Skeletal muscle tissue (tissue), 4 donors: ENCODE data around the gene C8A. TPM values are rescaled to one million over a fixed set of nuclear protein-coding genes. Genes with fewer than 3 reads are reported as not detected.

Source experiments
- H3K27ac ChIP-seq: one replicate; pipeline ENCODE4 v1.7.0; 2013; ENCODE audit warnings: mild to moderate bottlenecking, low read depth, low read length, inconsistent platforms
- H3K27me3 ChIP-seq, 3 donors: one replicate each; pipeline ENCODE4 v1.7.0; 2013; ENCODE audit warnings: low read length in 3 of 3; ENCODE audit not compliant: control insufficient read depth in 3 of 3, insufficient read depth in 3 of 3
- H3K36me3 ChIP-seq, 3 donors: one replicate each; pipeline ENCODE4 v1.7.0; 2013; ENCODE audit warnings: low read length in 3 of 3; ENCODE audit not compliant: control insufficient read depth in 3 of 3, insufficient read depth in 3 of 3
- H3K4me1 ChIP-seq, 3 donors: one replicate each; pipeline ENCODE4 v1.7.0; 2013; ENCODE audit warnings: low read length in 3 of 3, mild to moderate bottlenecking in 3 of 3; ENCODE audit not compliant: control insufficient read depth in 3 of 3, insufficient read depth in 3 of 3
- H3K4me3 ChIP-seq, 3 donors: one replicate each; pipeline ENCODE4 v1.7.0; 2013; ENCODE audit warnings: low read length in 3 of 3
- H3K9ac ChIP-seq, 3 donors: one replicate each; pipeline ENCODE4 v1.7.0; 2013; ENCODE audit warnings: low read length in 3 of 3, mild to moderate bottlenecking in 3 of 3, moderate library complexity in 2 of 3, low read depth in 1 of 3
- H3K9me3 ChIP-seq, 3 donors: one replicate each; pipeline ENCODE4 v1.7.0; 2013; ENCODE audit warnings: low read length in 3 of 3; ENCODE audit not compliant: control insufficient read depth in 3 of 3
- total RNA-seq: library from RNA; depleted of rRNA; stranded (reverse); fragments of >200 nt; gene quantifications from one replicate; pipeline ENCODE4 v1.2.3, GENCODE V29; 2014
- donor health status: Osteomylitis.

C8A gene
- total RNA-seq, 1 donor from 2014 or later, result not detected

DNA sequence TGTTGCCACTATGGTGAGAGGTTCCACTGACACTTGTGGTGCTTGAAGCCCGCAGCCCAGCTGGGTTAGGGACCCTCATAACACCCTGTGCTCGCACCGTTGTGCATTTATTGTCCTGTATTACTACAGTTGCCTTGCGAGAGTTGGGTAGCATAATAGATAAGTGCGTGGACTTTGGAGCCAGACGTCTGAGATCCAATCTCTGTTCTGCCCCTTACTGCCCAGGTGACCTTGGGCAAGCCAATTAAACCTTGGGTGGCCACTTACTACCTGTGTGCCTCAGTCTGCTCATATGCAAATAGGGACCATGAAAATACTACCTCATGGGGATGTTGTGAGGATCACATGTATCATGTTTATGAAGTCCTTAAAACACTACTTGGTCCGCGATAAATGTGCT is 97.9 kb downstream of the C8A start:
- Histone ChIP-seq H3K4me3 (no peak overlapping the region), H3K27me3 (peaks cover 0 to 3% (median 0%) of the 10 kb centered on the region in 3 donors), H3K9ac (no peak overlapping the region), H3K4me1 (no peaks in the 10 kb centered on the region), H3K27ac (no peak overlapping the region), H3K36me3 (no peaks in the 10 kb centered on the region), H3K9me3 (no peaks in the 10 kb centered on the region)

DNA sequence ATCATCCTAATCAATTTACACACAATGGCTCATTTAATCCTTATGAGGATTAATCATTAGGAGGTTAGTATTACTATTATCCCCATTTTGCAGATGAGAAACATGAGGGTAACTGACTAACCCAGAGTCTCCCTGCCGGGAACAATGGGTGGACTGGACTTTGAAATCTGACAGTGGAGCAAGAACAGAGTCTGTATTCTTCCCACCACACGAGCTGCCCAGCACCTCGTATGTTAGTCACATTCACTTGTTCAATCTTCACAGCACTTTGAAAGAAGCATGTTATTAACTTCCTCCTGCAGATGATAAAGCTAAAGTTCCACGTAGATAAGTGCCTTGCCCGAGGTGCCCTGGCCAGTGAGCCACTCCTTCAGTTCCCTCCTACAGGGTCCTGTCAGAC is 98.8 kb downstream of the C8A start:
- Histone ChIP-seq H3K36me3 (no peaks in the 10 kb centered on the region), H3K27me3 (peaks cover 0 to 3% (median 0%) of the 10 kb centered on the region in 3 donors), H3K27ac (no peak overlapping the region), H3K9ac (no peak overlapping the region), H3K9me3 (no peaks in the 10 kb centered on the region), H3K4me1 (no peaks in the 10 kb centered on the region), H3K4me3 (no peak overlapping the region)

DNA sequence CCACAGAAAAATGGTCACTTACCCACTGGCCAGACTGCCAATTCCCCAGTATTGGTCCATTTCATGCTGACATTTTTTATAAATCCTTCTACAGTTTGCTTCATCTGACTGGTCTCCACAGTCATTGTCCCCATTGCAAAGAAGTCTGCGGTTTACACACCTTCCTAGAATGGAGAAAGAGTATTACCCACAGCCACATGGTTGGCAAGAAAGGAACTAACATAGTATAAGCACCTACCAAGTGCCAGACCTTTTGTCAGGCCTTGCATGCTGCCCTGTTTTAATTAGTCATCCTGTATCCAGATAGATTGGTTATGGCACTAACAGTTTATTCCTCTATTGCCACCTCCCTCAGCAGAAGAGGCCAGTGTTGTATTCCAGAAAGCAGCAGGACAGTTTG is 100.1 kb downstream of the C8A start:
- no peaks in the 10 kb centered on the region for H3K36me3 ChIP-seq
- no peak overlapping the region for H3K9ac ChIP-seq
- H3K4me1 ChIP-seq, result no peaks in the 10 kb centered on the region
- peaks cover 0 to 3% (median 0%) of the 10 kb centered on the region in 3 donors for H3K27me3 ChIP-seq
- H3K9me3 ChIP-seq, result no peaks in the 10 kb centered on the region
- H3K4me3 ChIP-seq, result no peak overlapping the region
- H3K27ac ChIP-seq, result no peak overlapping the region

GRCh38 chr1:56957931-56958330 is 103.3 kb downstream of the C8A start:
- Histone ChIP-seq H3K9me3 (no peaks in the 10 kb centered on the region), H3K4me1 (no peaks in the 10 kb centered on the region), H3K36me3 (no peaks in the 10 kb centered on the region), H3K4me3 (no peak overlapping the region), H3K27ac (no peak overlapping the region), H3K27me3 (peaks cover 0 to 3% (median 0%) of the 10 kb centered on the region in 3 donors), H3K9ac (no peak overlapping the region)

DNA sequence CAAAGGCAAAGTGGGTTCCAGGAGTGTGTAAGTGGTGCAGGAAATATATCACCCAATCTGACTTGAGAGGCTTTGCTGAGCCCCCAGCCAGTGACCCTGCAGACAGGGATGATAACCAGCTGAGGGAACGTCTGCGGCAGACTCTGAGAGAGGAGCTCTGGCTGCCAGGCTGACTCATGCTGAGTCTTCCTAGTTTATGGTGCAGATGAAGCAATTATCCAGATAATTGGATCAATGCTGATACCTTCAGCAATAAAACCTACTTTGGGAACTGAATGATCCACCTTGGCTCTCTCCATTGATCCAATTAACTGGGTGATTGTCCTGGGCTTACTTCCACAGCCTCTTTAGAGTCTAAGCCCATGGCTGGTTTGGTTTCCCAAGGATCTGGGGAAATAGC is 103.9 kb downstream of the C8A start:
- Histone ChIP-seq H3K9ac (no peak overlapping the region), H3K4me1 (no peaks in the 10 kb centered on the region), H3K9me3 (no peaks in the 10 kb centered on the region), H3K27ac (no peak overlapping the region), H3K36me3 (no peaks in the 10 kb centered on the region), H3K27me3 (peaks cover 0 to under 1% (median 0%) of the 10 kb centered on the region in 3 donors), H3K4me3 (no peak overlapping the region)

DNA sequence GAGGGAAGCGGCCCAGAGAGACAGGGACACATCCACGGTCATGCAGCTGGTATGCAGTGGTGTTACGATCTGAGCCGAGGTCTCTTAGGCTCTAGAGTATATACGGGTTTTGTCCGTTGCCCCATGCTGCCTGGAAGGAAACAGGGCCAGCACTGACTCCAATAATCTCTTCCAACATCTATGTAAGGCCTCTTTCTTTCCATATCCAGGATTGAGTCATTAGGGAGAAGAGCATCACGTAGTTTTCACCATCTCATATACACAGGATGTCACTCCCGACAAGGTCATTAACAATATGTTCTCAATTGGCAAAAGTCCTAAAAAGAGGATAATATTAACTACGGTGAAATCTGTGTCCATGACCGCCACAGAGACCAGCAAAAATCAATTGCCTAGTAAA is 106.8 kb downstream of the C8A start:
- Histone ChIP-seq H3K36me3 (no peaks in the 10 kb centered on the region), H3K9me3 (no peaks in the 10 kb centered on the region), H3K4me3 (no peak overlapping the region), H3K4me1 (no peaks in the 10 kb centered on the region), H3K27me3 (no peaks in the 10 kb centered on the region), H3K9ac (no peak overlapping the region), H3K27ac (no peak overlapping the region)

DNA sequence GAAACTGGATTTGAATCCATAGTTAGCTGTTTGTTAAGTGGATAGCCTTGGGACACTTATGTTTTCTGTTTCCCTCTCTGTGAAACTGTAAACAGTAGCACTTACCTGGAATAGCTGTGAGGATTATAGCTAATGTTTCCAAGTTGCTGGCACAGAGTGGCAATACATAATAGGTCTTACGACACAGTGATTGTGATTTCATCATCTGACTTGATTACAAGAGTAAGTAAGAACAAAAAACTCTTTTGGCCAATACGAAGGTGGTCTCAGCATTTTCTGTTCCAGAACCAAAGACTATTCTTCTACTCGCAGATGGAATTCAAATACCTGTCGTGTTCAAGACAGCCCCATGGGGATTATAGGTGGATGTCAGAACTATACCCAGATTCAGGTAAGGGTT is 109.1 kb downstream of the C8A start:
- H3K36me3 ChIP-seq, result no peaks in the 10 kb centered on the region

DNA sequence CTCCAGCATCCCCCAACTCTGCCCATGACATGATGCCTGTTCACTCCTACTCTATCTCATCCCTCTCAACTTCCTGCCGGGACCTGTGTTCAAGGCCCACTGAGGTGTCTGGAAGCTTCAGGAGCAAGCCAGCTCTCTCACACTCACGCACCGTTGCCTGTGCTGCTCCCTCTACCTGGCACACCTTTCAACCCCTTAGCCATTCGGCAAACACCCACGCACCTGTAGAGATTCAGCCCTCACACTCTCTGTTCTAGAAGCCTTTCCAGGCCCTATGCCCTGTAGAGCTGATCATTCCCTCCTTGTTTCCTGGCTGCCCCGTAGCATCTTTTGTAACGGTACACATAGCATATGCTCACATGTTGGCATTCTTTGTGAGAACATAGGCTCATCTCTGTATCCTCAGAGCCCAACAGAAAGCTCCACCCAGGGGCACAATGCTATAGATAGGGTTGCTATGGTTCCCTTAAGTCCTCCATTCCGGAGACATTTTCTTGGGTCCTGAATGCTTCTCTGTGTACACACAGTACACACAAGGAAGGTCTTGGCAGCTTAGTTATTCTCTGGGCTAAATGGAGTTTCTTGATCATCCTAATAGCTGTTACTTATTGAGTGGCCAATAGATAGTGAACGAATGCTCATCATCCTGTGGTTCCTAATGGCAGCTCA is 109.9 kb downstream of the C8A start:
- no peaks in the 10 kb centered on the region for H3K27me3 ChIP-seq
- no peaks in the 10 kb centered on the region for H3K36me3 ChIP-seq
- H3K9me3 ChIP-seq, result peaks cover 0 to 5% (median 0%) of the 10 kb centered on the region in 3 donors
- H3K9ac ChIP-seq, result no peak overlapping the region
- H3K4me3 ChIP-seq, result no peak overlapping the region
- no peak overlapping the region for H3K27ac ChIP-seq
- no peaks in the 10 kb centered on the region for H3K4me1 ChIP-seq

More for the DNA sequence above, 109.1 kb downstream of the C8A start:
- H3K4me1 ChIP-seq, result no peaks in the 10 kb centered on the region
- H3K9me3 ChIP-seq, result no peaks in the 10 kb centered on the region
- no peak overlapping the region for H3K4me3 ChIP-seq
- no peak overlapping the region for H3K9ac ChIP-seq
- no peak overlapping the region for H3K27ac ChIP-seq
- H3K27me3 ChIP-seq, result no peaks in the 10 kb centered on the region

DNA sequence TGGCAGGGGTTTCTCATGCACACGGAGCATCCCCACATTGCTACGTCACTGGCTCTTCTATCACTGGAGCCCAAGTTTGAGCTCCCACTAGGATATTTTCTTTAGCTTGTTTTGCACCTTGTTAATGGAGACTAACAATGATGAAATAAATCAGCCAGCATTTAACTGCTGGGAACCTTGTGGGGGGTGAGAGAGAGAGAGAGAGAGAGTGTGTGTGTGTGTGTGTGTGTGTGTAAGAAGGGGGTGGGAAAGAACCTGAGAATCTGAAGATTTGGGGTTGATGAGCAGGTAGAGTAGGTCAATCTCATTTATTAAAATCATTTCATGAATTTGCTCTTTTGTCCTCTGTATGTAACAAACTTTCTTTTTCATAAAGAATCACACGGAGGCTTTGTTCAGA is 110.6 kb downstream of the C8A start:
- H3K36me3 ChIP-seq, result no peaks in the 10 kb centered on the region
- peaks cover 0 to under 1% (median 0%) of the 10 kb centered on the region in 3 donors for H3K27me3 ChIP-seq
- H3K9me3 ChIP-seq, result peaks cover 0 to 5% (median 0%) of the 10 kb centered on the region in 3 donors
- no peak overlapping the region for H3K27ac ChIP-seq
- no peak overlapping the region for H3K9ac ChIP-seq
- H3K4me1 ChIP-seq, result no peaks in the 10 kb centered on the region
- no peak overlapping the region for H3K4me3 ChIP-seq

DNA sequence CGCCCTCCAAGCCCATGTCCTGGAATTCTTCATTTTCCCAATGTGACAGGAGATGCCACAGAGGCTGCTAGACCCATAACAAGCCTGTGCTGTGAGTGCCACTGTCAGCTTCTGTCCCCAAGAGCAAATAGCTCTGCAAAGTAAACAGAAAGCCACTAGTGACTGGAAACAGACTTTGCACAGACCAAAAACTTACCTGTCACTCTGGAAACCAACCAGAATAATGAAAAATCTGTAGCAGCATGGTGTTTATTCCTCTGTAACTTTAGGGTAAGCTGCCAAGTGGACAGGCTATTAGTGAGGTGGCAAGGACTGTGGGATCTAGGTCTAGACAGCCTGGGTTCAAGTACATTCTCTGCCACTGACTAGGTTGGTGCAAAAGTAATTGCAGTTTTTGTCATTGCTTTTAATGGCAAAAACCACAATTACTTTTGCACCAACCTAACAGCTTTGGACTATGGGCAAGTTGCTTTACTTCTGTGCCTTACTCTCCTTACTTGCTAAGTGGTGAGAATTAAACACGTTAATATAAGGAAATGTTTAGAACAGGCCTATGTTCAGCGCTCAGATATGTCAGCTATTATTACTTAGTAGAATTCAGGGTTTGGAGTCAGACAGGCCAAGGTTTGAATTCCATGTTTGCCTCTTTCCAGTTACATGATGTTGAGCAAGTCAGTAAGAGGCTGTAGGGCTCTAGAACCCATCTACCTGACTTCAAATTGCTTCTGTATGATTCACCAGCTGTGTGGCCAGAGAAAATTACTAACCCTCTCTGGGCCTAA is 111.5 kb downstream of the C8A start, which contains the start of gene C8B:
TSS of gene C8B (minus strand) at position 100 of the 782 bp plus-strand sequence. CDS start at position 33, 67 bp downstream.
- no peak within 1 kb of the TSS for H3K27ac ChIP-seq
- H3K36me3 ChIP-seq, result no peaks in the 10 kb centered on the region
- H3K9me3 ChIP-seq, result peaks cover 0 to 5% (median 0%) of the 10 kb centered on the region in 3 donors
- H3K27me3 ChIP-seq, result peaks cover 0 to 5% (median 0%) of the 10 kb centered on the region in 3 donors
- H3K9ac ChIP-seq, result no peak within 1 kb of the TSS
- no peak within 1 kb of the TSS for H3K4me3 ChIP-seq
- no peaks in the 10 kb centered on the region for H3K4me1 ChIP-seq
